Endothelial cell of umbilical vein (primary cell): ENCODE results near the gene TMEM42. TPM values are rescaled to one million over a fixed set of nuclear protein-coding genes. Genes with fewer than 3 reads are reported as not detected.

Experiments
- BruUV-seq: library from RNA; stranded (reverse); fragments of 400-500 nt; replicated peaks from 2 replicates; lab custom pipeline; 2021; lab: Mats Ljungman, UMichigan
- CTCF ChIA-PET: fragments of 300-600, 350-600 bp; sonication (Branson Sonifier 250); formaldehyde crosslinking; loops from one replicate; lab custom pipeline; 2021; ENCODE audit warnings: antibody characterized with exemption, inconsistent platforms; lab: Charles Lee
- POLR2A ChIA-PET: fragments of 300-600, 350-600 bp; sonication (Branson Sonifier 250); formaldehyde crosslinking; loops from one replicate; lab custom pipeline; 2021; ENCODE audit warnings: antibody characterized with exemption, inconsistent platforms; lab: Charles Lee
- DNase-seq: peaks from one replicate; pipeline ENCODE4 v3.0.0-alpha.2; 2011; ENCODE audit warnings: low read depth, low spot score
- FAIRE-seq: peaks from 2 replicates; lab custom pipeline; 2011; peaks lifted over from hg19 to GRCh38; lab: Jason Lieb, UNC
- H2AFZ ChIP-seq: 2 replicates; pipeline ENCODE4 v1.6.0; 2012; ENCODE audit warnings: low read depth, low read length, control low read depth, inconsistent platforms
- H3K27ac ChIP-seq: 2 replicates; pipeline ENCODE4 v1.5.1; 2011; ENCODE audit warnings: low read depth, mild to moderate bottlenecking, control low read depth, low read length, moderate library complexity; ENCODE audit not compliant: insufficient read depth
- H3K27me3 ChIP-seq, 2 experiments: 2 replicates each; pipeline versions ENCODE4 v1.6.0 to v1.6.1; 2011; ENCODE audit warnings: low read length in 2 of 2, mixed read lengths in 1 of 2; ENCODE audit not compliant: control insufficient read depth in 2 of 2, insufficient read depth in 2 of 2
- H3K36me3 ChIP-seq, 2 experiments: 2 replicates in 1 of 2; 3 replicates in 1 of 2; pipeline ENCODE4 v1.5.1; 2011; ENCODE audit warnings: low read length in 2 of 2, mild to moderate bottlenecking in 1 of 2, moderate library complexity in 1 of 2; ENCODE audit not compliant: control insufficient read depth in 2 of 2, insufficient read depth in 2 of 2; ENCODE audit errors: extremely low read depth in 1 of 2
- H3K4me1 ChIP-seq: 3 replicates; pipeline ENCODE4 v1.5.1; 2011; ENCODE audit warnings: mild to moderate bottlenecking, low read length; ENCODE audit not compliant: control insufficient read depth, insufficient read depth; ENCODE audit errors: extremely low read depth
- H3K4me2 ChIP-seq: 2 replicates; pipeline ENCODE4 v1.6.1; 2011; ENCODE audit warnings: low read length, control low read depth, mixed read lengths; ENCODE audit not compliant: insufficient read depth
- H3K4me3 ChIP-seq, 3 experiments: fragments of 200-600 bp in 1 of 3; sonication (generic), shearing (Covaris generic) in 1 of 3; replicated peaks in 1 of 3; 2 replicates each; pipeline ENCODE4 v1.5.1; 2011 to 2016; ENCODE audit warnings: control low read depth in 3 of 3, low read length in 3 of 3, mild to moderate bottlenecking in 2 of 3, inconsistent platforms in 1 of 3, low read depth in 1 of 3, moderate library complexity in 1 of 3; ENCODE audit not compliant: insufficient read depth in 1 of 3
- H3K79me2 ChIP-seq: 2 replicates; pipeline ENCODE4 v1.6.0; 2012; ENCODE audit warnings: low read length, inconsistent platforms; ENCODE audit not compliant: control insufficient read depth, insufficient read depth
- H3K9ac ChIP-seq: replicated peaks from 2 replicates; pipeline ENCODE3; 2011; ENCODE audit warnings: low read length, control low read depth; ENCODE audit not compliant: insufficient read depth; ENCODE audit errors: extremely low read depth
- H3K9me1 ChIP-seq: replicated peaks from 3 replicates; pipeline ENCODE4 v1.6.0; 2011; ENCODE audit warnings: mild to moderate bottlenecking, low read length; ENCODE audit not compliant: control insufficient read depth, insufficient read depth; ENCODE audit errors: extremely low read depth
- H3K9me3 ChIP-seq: replicated peaks from 2 replicates; pipeline ENCODE4 v1.5.1; 2012; ENCODE audit warnings: low read length, inconsistent platforms; ENCODE audit not compliant: control insufficient read depth, insufficient read depth
- H4K20me1 ChIP-seq: replicated peaks from 2 replicates; pipeline ENCODE3; 2011; ENCODE audit warnings: mild to moderate bottlenecking, low read length; ENCODE audit not compliant: control insufficient read depth, insufficient read depth; ENCODE audit errors: extremely low read depth
- CTCF ChIP-seq, 2 donors: IDR thresholded peaks; 1 replicate in 1 of 2; 2 replicates in 1 of 2; pipeline ENCODE4 v1.5.1; 2011; ENCODE audit warnings: low read length in 2 of 2, mild to moderate bottlenecking in 2 of 2, moderate library complexity in 2 of 2, control low read depth in 1 of 2, inconsistent platforms in 1 of 2, low read depth in 1 of 2; ENCODE audit not compliant: insufficient read depth in 1 of 2; ENCODE audit errors: extremely low read depth in 1 of 2
- EZH2 ChIP-seq: IDR thresholded peaks from 2 replicates; pipeline ENCODE4 v1.6.1; 2012; ENCODE audit warnings: borderline replicate concordance, low read depth, mild to moderate bottlenecking, moderate library complexity, low read length, inconsistent platforms; ENCODE audit not compliant: severe bottlenecking
- FOS ChIP-seq: IDR thresholded peaks from 2 replicates; pipeline ENCODE4 v1.6.1; 2011; ENCODE audit warnings: mild to moderate bottlenecking, low read length, moderate library complexity, borderline replicate concordance; ENCODE audit not compliant: insufficient read depth
- JUN ChIP-seq: IDR thresholded peaks from 2 replicates; pipeline ENCODE4 v1.6.1; 2011; ENCODE audit warnings: borderline replicate concordance, low read depth; ENCODE audit not compliant: insufficient read length, insufficient read depth
- MAX ChIP-seq: IDR thresholded peaks from 2 replicates; pipeline ENCODE4 v1.6.1; 2011; ENCODE audit not compliant: insufficient read depth, insufficient read length
- MYC ChIP-seq: IDR thresholded peaks from one replicate; pipeline ENCODE4 v1.6.1; 2011; ENCODE audit warnings: mild to moderate bottlenecking, low read depth, low read length
- POLR2A ChIP-seq: IDR thresholded peaks from 2 replicates; pipeline ENCODE4 v1.6.1; 2012; ENCODE audit warnings: low read depth, mild to moderate bottlenecking, control low read depth, low read length
- POLR2AphosphoS5 ChIP-seq: IDR thresholded peaks from 2 replicates; pipeline ENCODE4 v1.6.1; 2012; ENCODE audit warnings: low read depth, mild to moderate bottlenecking, control low read depth, low read length, moderate library complexity; ENCODE audit not compliant: insufficient read depth
- dilution Hi-C: fragments of 300-500 bp; cut with MboI; formaldehyde crosslinking; loops from one replicate; pipeline ENCODE4 v1.15.0; 2019; ENCODE audit warnings: low sequenced_read_pairs; ENCODE audit not compliant: extremely low pct_ligation_motif_present
- intact Hi-C: fragments of 100-400 bp; cut with micrococcal nuclease; formaldehyde crosslinking; loops from one replicate; pipeline ENCODE4 v1.10.0; 2022
- polyA plus RNA-seq, 4 experiments: library from polyadenylated mRNA; depleted of rRNA in 3 of 4; stranded (reverse) in 3 of 4; unstranded in 1 of 4; fragments of >200 nt; gene quantifications; 2 replicates each; pipeline versions ENCODE4 v1.2.1 to v1.2.3, GENCODE V29; 2011 to 2012; ENCODE audit warnings: missing spikeins in 1 of 4
- total RNA-seq: library from RNA; stranded (reverse); gene quantifications from 2 replicates; pipeline ENCODE4 v1.2.3, GENCODE V29; 2021

Gene TMEM42
- total and polyA plus RNA-seq, 2 donors (not counting 3 experiments of a cell fraction or from before 2014, with no cell fraction given), result 10.6 to 46.4 TPM

GRCh38 chr3:44906997-44907396 is 45.3 kb downstream of the TMEM42 start:
- Histone ChIP-seq H3K27me3 (peaks cover 0 to 10% of the 10 kb centered on the region in 2 experiments), H3K4me3 (no peak overlapping the region), H3K4me2 (no peak overlapping the region), H3K36me3 (no peaks in the 10 kb centered on the region), H3K9ac (no peak overlapping the region), H3K4me1 (no peaks in the 10 kb centered on the region), H3K27ac (no peak overlapping the region), H4K20me1 (no peaks in the 10 kb centered on the region), H2AFZ (no peak overlapping the region), H3K9me3 (no peaks in the 10 kb centered on the region), H3K9me1 (no peaks in the 10 kb centered on the region), H3K79me2 (no peaks in the 10 kb centered on the region)
- DNase-seq (no peak), FAIRE-seq (no peak)
- BruUV-seq, result no TSS peak
- ChIA-PET CTCF (interaction anchor here (1.6 kb wide), 1 partner anchor 8 kb away, joined by 3 read pairs; no protein-coding TSS in a partner anchor), POLR2A (interaction anchor here (0.6 kb wide), 1 partner anchor 69 kb away, joined by 3 read pairs; no protein-coding TSS in a partner anchor)
- dilution Hi-C loops (no loop called here), intact Hi-C loops (no loop called here)
- TF ChIP-seq MYC (no peak), POLR2A (no peak)

- H3K4me3 ChIP-seq, result no peak overlapping the region
- H3K36me3 ChIP-seq, result no peaks in the 10 kb centered on the region
- FAIRE-seq, result no peak
- H3K4me2 ChIP-seq, result no peak overlapping the region
- H3K27ac ChIP-seq, result no peak overlapping the region
- H4K20me1 ChIP-seq, result no peaks in the 10 kb centered on the region
- H3K9ac ChIP-seq, result no peak overlapping the region
- DNase-seq, result no peak
- dilution Hi-C loops (no loop called here), intact Hi-C loops (no loop called here)
- no peaks in the 10 kb centered on the region for H3K9me3 ChIP-seq
- H3K79me2 ChIP-seq, result no peaks in the 10 kb centered on the region
- no peaks in the 10 kb centered on the region for H3K4me1 ChIP-seq
- no TSS peak for BruUV-seq
- ChIA-PET POLR2A (interaction anchor here (0.6 kb wide), 1 partner anchor 69 kb away, joined by 3 read pairs; no protein-coding TSS in a partner anchor), CTCF (interaction anchor here (0.7 to 1.6 kb wide), 2 partner anchors 7 to 19 kb away, joined by 3 read pairs; no protein-coding TSS in a partner anchor)
- peaks cover 0 to 10% of the 10 kb centered on the region in 2 experiments for H3K27me3 ChIP-seq
- no peak for TF ChIP-seq JUN
- no peak for TF ChIP-seq MAX
- TF ChIP-seq POLR2A, result no peak
- TF ChIP-seq CTCF (IDR thresholded peaks at IDR 0.05; ENCODE audit: extremely low read depth in 1 of 2, insufficient read depth in 1 of 2, low read depth in 1 of 2, low read length in 2 of 2), result no peak
- TF ChIP-seq MYC, result no peak
- TF ChIP-seq FOS, result no peak
- no peak for TF ChIP-seq POLR2AphosphoS5
- TF ChIP-seq EZH2, result no peak
- no peak overlapping the region for H2AFZ ChIP-seq
- H3K9me1 ChIP-seq, result no peaks in the 10 kb centered on the region
Observed at GRCh38 chr3:44907612-44908011, 45.9 kb downstream of the TMEM42 start.
